SH-SY5Y (cell line): ENCODE results near the gene LBR.
A peak's percentile ranks its signal among the peaks of the same experiment; 100 is the strongest.

Experiments used
- GATA2 ChIP-seq: IDR thresholded peaks from 2 replicates; pipeline ENCODE4 v1.6.1; 2011; ENCODE audit warnings: mild to moderate bottlenecking, low read depth, low read length
- GATA3 ChIP-seq: IDR thresholded peaks from 2 replicates; pipeline ENCODE4 v1.6.1; 2011; ENCODE audit warnings: low read depth, mild to moderate bottlenecking, low read length, moderate library complexity

- TF ChIP-seq GATA3 (peak; percentile 37), GATA2 (no peak)
Measured at GRCh38 chr1:225415967-225416745, 11.7 kb downstream of the LBR start.
